Left renal cortex interstitium (tissue), 4 donors: ENCODE measurements around the gene TMEM98. TPM values are rescaled to one million over a fixed set of nuclear protein-coding genes. Genes with fewer than 3 reads are reported as not detected.
"Not testable (repeated sequence)": the region's sequence is repeated elsewhere in the genome, so short reads cannot be mapped to it uniquely, and the experiment has no call there.

Source experiments
- DNase-seq, 4 donors: peaks; one replicate each; pipeline ENCODE4 v3.0.0-alpha.2; 2013; ENCODE audit warnings: low read depth in 4 of 4, low spot score in 2 of 4, missing footprints in 1 of 4
- polyA plus RNA-seq, 4 donors: library from polyadenylated mRNA; unstranded; fragments of 120-200 nt; gene quantifications; one replicate each; pipeline ENCODE4 v1.2.1, GENCODE V29; 2013; ENCODE audit not compliant: insufficient read length in 4 of 4

Gene TMEM98
- polyA plus RNA-seq, 4 donors = 215 to 248 (median 233) TPM

GRCh38 chr17:32913593-32913992 lies 14.4 kb upstream of the TMEM98 start:
- DNase-seq = no peak

GRCh38 chr17:32914181-32914580 lies 13.8 kb upstream of the TMEM98 start:
- DNase-seq = no peak

GRCh38 chr17:32915245-32915644 lies 12.7 kb upstream of the TMEM98 start:
- no peak for DNase-seq

GRCh38 chr17:32916134-32916533 lies 11.8 kb upstream of the TMEM98 start:
- DNase-seq = no peak

- no peak for DNase-seq
These were observed 10.9 kb upstream of the TMEM98 start for GRCh38 chr17:32917081-32917480.

GRCh38 chr17:32917842-32918241 lies 10.1 kb upstream of the TMEM98 start:
- no peak for DNase-seq

- DNase-seq = not testable (repeated sequence)
These were observed 8.1 kb upstream of the TMEM98 start for GRCh38 chr17:32919876-32920275.

- DNase-seq = no peak
These were observed 7.7 kb upstream of the TMEM98 start for GRCh38 chr17:32920293-32920692.

GRCh38 chr17:32921017-32921416 lies 6.9 kb upstream of the TMEM98 start:
- DNase-seq = no peak

GRCh38 chr17:32923905-32924304 lies 4.0 kb upstream of the TMEM98 start:
- not testable (repeated sequence) for DNase-seq

GRCh38 chr17:32926183-32926582 lies 1.8 kb upstream of the TMEM98 start:
- DNase-seq = no peak

- DNase-seq = not testable (repeated sequence)
These were observed 1.2 kb upstream of the TMEM98 start for GRCh38 chr17:32926789-32927188.

GRCh38 chr17:32927201-32927723 lies 691 bp upstream of the TMEM98 start:
- DNase-seq = peak in 1 of 4 donors; percentile 18

- peak; percentile 34 to 76 (median 58) for DNase-seq
These were observed 908 bp downstream of the TMEM98 start for GRCh38 chr17:32928586-32929535.

GRCh38 chr17:32929588-32929987 lies 1.6 kb downstream of the TMEM98 start:
- no peak for DNase-seq

GRCh38 chr17:32930512-32930911 lies 2.6 kb downstream of the TMEM98 start:
- no peak for DNase-seq

GRCh38 chr17:32931686-32932085 lies 3.7 kb downstream of the TMEM98 start:
- no peak for DNase-seq

- DNase-seq = no peak
These were observed 5.9 kb downstream of the TMEM98 start for GRCh38 chr17:32933881-32934280.

GRCh38 chr17:32935726-32936125 lies 7.8 kb downstream of the TMEM98 start:
- DNase-seq = no peak

- no peak for DNase-seq
These were observed 8.4 kb downstream of the TMEM98 start for GRCh38 chr17:32936186-32936893.

- peak; percentile 53 to 80 (median 68) for DNase-seq
These were observed 9.0 kb downstream of the TMEM98 start for GRCh38 chr17:32936894-32937500.
